Liver (tissue), 3 donors: Measurements from ENCODE around the gene TTLL5.

Source experiments
- CTCF ChIP-seq: fragments of 150-350 bp; IDR thresholded peaks from 2 replicates; pipeline ENCODE4 v1.5.1; 2017; ENCODE audit warnings: improper control_type of control experiment, low read depth, low read length; ENCODE audit not compliant: missing input control
- GABPA ChIP-seq, 2 donors: IDR thresholded peaks in 1 of 2; conservative IDR thresholded peaks in 1 of 2; 2 replicates each; pipeline ENCODE4 v1.6.1; 2016; ENCODE audit warnings: antibody characterized with exemption in 2 of 2, mild to moderate bottlenecking in 1 of 2, moderate library complexity in 1 of 2
- MAX ChIP-seq: IDR thresholded peaks from 2 replicates; pipeline ENCODE4 v1.6.1; 2016; ENCODE audit warnings: antibody characterized with exemption
- RAD21 ChIP-seq, 2 donors: IDR thresholded peaks; 2 replicates each; pipeline ENCODE4 v1.6.1; 2016; ENCODE audit warnings: antibody characterized with exemption in 2 of 2, mild to moderate bottlenecking in 2 of 2
- REST ChIP-seq: IDR thresholded peaks from 2 replicates; pipeline ENCODE4 v1.6.1; 2016; ENCODE audit warnings: antibody characterized with exemption, mild to moderate bottlenecking
- SP1 ChIP-seq: IDR thresholded peaks from 2 replicates; pipeline ENCODE4 v1.6.1; 2018; ENCODE audit warnings: antibody characterized with exemption, mild to moderate bottlenecking
- YY1 ChIP-seq: IDR thresholded peaks from 2 replicates; pipeline ENCODE4 v1.6.1; 2016; ENCODE audit warnings: antibody characterized with exemption, mild to moderate bottlenecking
- donor health status: healthy.
- donor health status: healthy.

DNA sequence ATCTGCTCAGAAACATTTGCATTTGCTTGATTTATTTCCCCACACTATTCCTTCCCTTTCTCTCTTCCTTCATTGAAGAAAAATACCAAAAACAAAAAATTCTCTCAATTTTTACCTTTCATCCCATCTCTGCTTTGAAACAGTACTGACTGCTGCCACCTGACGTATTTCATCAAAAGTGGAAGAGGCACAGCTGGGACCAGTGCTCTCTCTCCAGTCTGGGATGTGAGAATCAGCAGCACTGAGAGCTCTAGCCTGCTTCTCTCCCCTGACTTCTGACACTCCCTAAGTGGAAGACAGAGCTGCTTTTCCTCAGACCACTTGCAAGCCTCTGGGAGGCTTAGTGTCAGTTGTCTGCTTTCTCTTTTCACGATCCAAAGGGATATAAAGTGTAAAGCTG is 36.9 kb downstream of the TTLL5 start:
- TF ChIP-seq CTCF (no peak), MAX (no peak), GABPA (IDR thresholded peaks at IDR 0.05 in 1 of 2, conservative IDR thresholded peaks at IDR 0.05 in 1 of 2) (no peak), RAD21 (IDR thresholded peaks at IDR 0.05) (no peak), YY1 (no peak), SP1 (no peak), REST (no peak)
